ENCODE data around the gene CECR2. TPM values are rescaled to one million over a fixed set of nuclear protein-coding genes. Genes with fewer than 3 reads are reported as not detected.
"Not testable (repeated sequence)": the region's sequence is repeated elsewhere in the genome, so short reads cannot be mapped to it uniquely, and the experiment has no call there.

CECR2 gene
- total RNA-seq, 8 experiments from 2014 or later: 0.09 to 18.4 (median 6.5) TPM

GRCh38 chr22:17419348-17419747 is 50.1 kb downstream of the CECR2 start:
- 0 to 100% (median 86%) methylated on average over 1 to 3 of the region's 3 CpGs; no CpG with 5 or more reads in 1 of the 10 experiments for WGBS, 10 experiments
- H3K4me3 ChIP-seq: no peak overlapping the region
- in situ Hi-C loops (cut with MboI; ENCODE audit: low pct_unique_long_range_greater_than_20kb in 2 of 9, low sequenced_read_pairs in 9 of 9, unreplicated experiment in 9 of 9): loop anchor here in 1 of 9 experiments (25.0 kb wide), 1 partner anchor 107 kb away; no protein-coding TSS in a partner anchor
- ATAC-seq (replicated peaks in 6 of 8): no peak
- H3K27ac ChIP-seq: no peak overlapping the region
- H3K4me1 ChIP-seq (replicated peaks in 1 of 2): peaks cover 2% of the 10 kb centered on the region in 2 donors

GRCh38 chr22:17422736-17423343 is 53.6 kb downstream of the CECR2 start:
- in situ Hi-C loops (cut with MboI; ENCODE audit: low pct_unique_long_range_greater_than_20kb in 2 of 9, low sequenced_read_pairs in 9 of 9, unreplicated experiment in 9 of 9): loop anchor here in 1 of 9 experiments (25.0 kb wide), 1 partner anchor 111 kb away; no protein-coding TSS in a partner anchor

GRCh38 chr22:17423616-17424015 is 54.4 kb downstream of the CECR2 start:
- H3K27ac ChIP-seq: no peak overlapping the region
- peaks cover 0 to 7% of the 10 kb centered on the region in 2 donors for H3K4me1 ChIP-seq (replicated peaks in 1 of 2)
- 13 to 100% (median 84%) methylated on average over 1 to 6 of the region's 6 CpGs for WGBS, 10 experiments
- in situ Hi-C loops (cut with MboI; ENCODE audit: low pct_unique_long_range_greater_than_20kb in 2 of 9, low sequenced_read_pairs in 9 of 9, unreplicated experiment in 9 of 9): loop anchor here in 1 of 9 experiments (25.0 kb wide), 1 partner anchor 111 kb away; no protein-coding TSS in a partner anchor
- ATAC-seq (replicated peaks in 6 of 8): no peak
- no peak overlapping the region for H3K4me3 ChIP-seq

More at GRCh38 chr22:17422736-17423343, 53.6 kb downstream of the CECR2 start:
- H3K27ac ChIP-seq: no peak overlapping the region
- 3 to 95% (median 79%) methylated on average over 1 to 4 of the region's 5 CpGs for WGBS, 10 experiments
- no peak for ATAC-seq (replicated peaks in 6 of 8)
- H3K4me1 ChIP-seq (replicated peaks in 1 of 2): peaks cover 0 to 7% of the 10 kb centered on the region in 2 donors
- no peak overlapping the region for H3K4me3 ChIP-seq

- WGBS, 10 experiments: 0 to 100% (median 70%) methylated on average over 1 to 5 of the region's 6 CpGs; no CpG with 5 or more reads in 1 of the 10 experiments
Observed at GRCh38 chr22:17427528-17427927, 58.3 kb downstream of the CECR2 start.

GRCh38 chr22:17429516-17429915 is 60.3 kb downstream of the CECR2 start:
- H3K4me3 ChIP-seq: no peak overlapping the region
- in situ Hi-C loops (cut with MboI; ENCODE audit: low pct_unique_long_range_greater_than_20kb in 2 of 9, low sequenced_read_pairs in 9 of 9, unreplicated experiment in 9 of 9): no loop called here
- H3K27ac ChIP-seq: peak overlapping the region in 1 of 2 donors; percentile 49
- 0 to 100% (median 83%) methylated on average over 1 of the region's 1 CpG; no CpG with 5 or more reads in 1 of the 10 experiments for WGBS, 10 experiments
- ATAC-seq (replicated peaks in 6 of 8): no peak
- H3K4me1 ChIP-seq (replicated peaks in 1 of 2): peaks cover 20 to 41% of the 10 kb centered on the region in 2 donors

More at GRCh38 chr22:17427528-17427927, 58.3 kb downstream of the CECR2 start:
- H3K4me1 ChIP-seq (replicated peaks in 1 of 2): peaks cover 20 to 28% of the 10 kb centered on the region in 2 donors
- H3K4me3 ChIP-seq; H3K27ac ChIP-seq; in situ Hi-C loops (cut with MboI; ENCODE audit: low pct_unique_long_range_greater_than_20kb in 2 of 9, low sequenced_read_pairs in 9 of 9, unreplicated experiment in 9 of 9); ATAC-seq (replicated peaks in 6 of 8): not testable (repeated sequence)

- H3K27ac ChIP-seq: peak overlapping the region; percentile 40 to 49
- in situ Hi-C loops (cut with MboI; ENCODE audit: low pct_unique_long_range_greater_than_20kb in 2 of 9, low sequenced_read_pairs in 9 of 9, unreplicated experiment in 9 of 9): no loop called here
- no peak overlapping the region for H3K4me3 ChIP-seq
- H3K4me1 ChIP-seq (replicated peaks in 1 of 2): peaks cover 20 to 38% of the 10 kb centered on the region in 2 donors
- ATAC-seq (replicated peaks in 6 of 8): peak in 5 of 8 experiments; percentile 86 to 93 (median 91)
Observed at GRCh38 chr22:17430412-17430811, 61.2 kb downstream of the CECR2 start.

GRCh38 chr22:17431179-17431578 is 61.9 kb downstream of the CECR2 start:
- Histone ChIP-seq H3K4me1 (replicated peaks in 1 of 2) (peaks cover 25 to 43% of the 10 kb centered on the region in 2 donors), H3K4me3 (no peak overlapping the region), H3K27ac (no peak overlapping the region)
- 0 to 88% (median 71%) methylated on average over 1 of the region's 1 CpG; no CpG with 5 or more reads in 5 of the 10 experiments for WGBS, 10 experiments
- in situ Hi-C loops (cut with MboI; ENCODE audit: low pct_unique_long_range_greater_than_20kb in 2 of 9, low sequenced_read_pairs in 9 of 9, unreplicated experiment in 9 of 9): no loop called here
- peak in 5 of 8 experiments; percentile 30 to 56 (median 34) for ATAC-seq (replicated peaks in 6 of 8)

GRCh38 chr22:17434856-17435255 is 65.6 kb downstream of the CECR2 start:
- Histone ChIP-seq H3K4me3 (no peak overlapping the region), H3K27ac (no peak overlapping the region), H3K4me1 (replicated peaks in 1 of 2) (peaks cover 39 to 58% of the 10 kb centered on the region in 2 donors)
- in situ Hi-C loops (cut with MboI; ENCODE audit: low pct_unique_long_range_greater_than_20kb in 2 of 9, low sequenced_read_pairs in 9 of 9, unreplicated experiment in 9 of 9): no loop called here
- no peak for ATAC-seq (replicated peaks in 6 of 8)
- WGBS, 10 experiments: 0 to 80% (median 60%) methylated on average over 1 to 3 of the region's 3 CpGs; no CpG with 5 or more reads in 2 of the 10 experiments

- WGBS, 10 experiments: 8 to 100% (median 75%) methylated on average over 1 to 3 of the region's 3 CpGs
- no peak for ATAC-seq (replicated peaks in 6 of 8)
- peaks cover 34 to 53% of the 10 kb centered on the region in 2 donors for H3K4me1 ChIP-seq (replicated peaks in 1 of 2)
- H3K4me3 ChIP-seq: no peak overlapping the region
- in situ Hi-C loops (cut with MboI; ENCODE audit: low pct_unique_long_range_greater_than_20kb in 2 of 9, low sequenced_read_pairs in 9 of 9, unreplicated experiment in 9 of 9): no loop called here
- H3K27ac ChIP-seq: no peak overlapping the region
Observed at GRCh38 chr22:17435375-17435774, 66.1 kb downstream of the CECR2 start.

- peak in 5 of 8 experiments; percentile 54 to 66 (median 61) for ATAC-seq (replicated peaks in 6 of 8)
- in situ Hi-C loops (cut with MboI; ENCODE audit: low pct_unique_long_range_greater_than_20kb in 2 of 9, low sequenced_read_pairs in 9 of 9, unreplicated experiment in 9 of 9): no loop called here
- 10 to 67% (median 35%) methylated on average over 1 to 5 of the region's 5 CpGs; no CpG with 5 or more reads in 2 of the 10 experiments for WGBS, 10 experiments
- Histone ChIP-seq H3K4me1 (replicated peaks in 1 of 2) (peaks cover 23 to 46% of the 10 kb centered on the region in 2 donors), H3K4me3 (peak overlapping the region in 2 of 5 donors; percentile 25 to 26), H3K27ac (no peak overlapping the region)
Observed at GRCh38 chr22:17436382-17436980, 67.2 kb downstream of the CECR2 start.

GRCh38 chr22:17436981-17437412 is 67.7 kb downstream of the CECR2 start:
- peak in 5 of 8 experiments; percentile 78 to 87 (median 80) for ATAC-seq (replicated peaks in 6 of 8)
- peaks cover 23 to 46% of the 10 kb centered on the region in 2 donors for H3K4me1 ChIP-seq (replicated peaks in 1 of 2)
- H3K4me3 ChIP-seq: peak overlapping the region in 3 of 5 donors; percentile 6 to 26 (median 25)
- in situ Hi-C loops (cut with MboI; ENCODE audit: low pct_unique_long_range_greater_than_20kb in 2 of 9, low sequenced_read_pairs in 9 of 9, unreplicated experiment in 9 of 9): no loop called here
- 0% methylated on average over 1 to 6 of the region's 8 CpGs; no CpG with 5 or more reads in 3 of the 10 experiments for WGBS, 10 experiments
- no peak overlapping the region for H3K27ac ChIP-seq

GRCh38 chr22:17438026-17438425 is 68.8 kb downstream of the CECR2 start:
- Histone ChIP-seq H3K4me1 (replicated peaks in 1 of 2) (peaks cover 23 to 40% of the 10 kb centered on the region in 2 donors), H3K27ac (no peak overlapping the region), H3K4me3 (no peak overlapping the region)
- 39 to 100% (median 80%) methylated on average over 1 to 2 of the region's 2 CpGs; no CpG with 5 or more reads in 1 of the 10 experiments for WGBS, 10 experiments
- in situ Hi-C loops (cut with MboI; ENCODE audit: low pct_unique_long_range_greater_than_20kb in 2 of 9, low sequenced_read_pairs in 9 of 9, unreplicated experiment in 9 of 9): no loop called here
- ATAC-seq (replicated peaks in 6 of 8): no peak

- no peak for ATAC-seq (replicated peaks in 6 of 8)
- peaks cover 17 to 24% of the 10 kb centered on the region in 2 donors for H3K4me1 ChIP-seq (replicated peaks in 1 of 2)
- no peak overlapping the region for H3K27ac ChIP-seq
- 42 to 95% (median 76%) methylated on average over 1 to 5 of the region's 5 CpGs; no CpG with 5 or more reads in 3 of the 10 experiments for WGBS, 10 experiments
- H3K4me3 ChIP-seq: no peak overlapping the region
- in situ Hi-C loops (cut with MboI; ENCODE audit: low pct_unique_long_range_greater_than_20kb in 2 of 9, low sequenced_read_pairs in 9 of 9, unreplicated experiment in 9 of 9): no loop called here
Observed at GRCh38 chr22:17441326-17441725, 72.1 kb downstream of the CECR2 start.

Measured in motor neuron (in vitro differentiated cells).